Measurements from ENCODE around the gene TBC1D5.

GRCh38 chr3:17201538-17201937 is 540.9 kb downstream of the TBC1D5 start:
- TF ChIP-seq FOXP2 (optimal IDR thresholded peaks at IDR 0.05; ENCODE audit: control extremely low read depth, extremely low read length, insufficient read depth): no peak
- no peak for TF ChIP-seq POLR2AphosphoS5 (IDR thresholded peaks at IDR 0.05; ENCODE audit: borderline replicate concordance, low read depth, low read length)
- no peak for TF ChIP-seq EZH2 (IDR thresholded peaks at IDR 0.05)
